NCI-H524 treated with DMSO at 0.1 percent for 48 hours (cell line): ENCODE data around the gene CARMIL3.
"Not testable (repeated sequence)": the region's sequence is repeated elsewhere in the genome, so short reads cannot be mapped to it uniquely, and the experiment has no call there.

Experiments used
- DNase-seq: peaks from one replicate; lab custom pipeline; 2025; lab: John Stamatoyannopoulos, UW

The CARMIL3 gene

GRCh38 chr14:24095271-24096068, 43.7 kb downstream of the CARMIL3 start:
- DNase-seq = no peak

GRCh38 chr14:24096545-24097181, 44.9 kb downstream of the CARMIL3 start:
- no peak for DNase-seq

GRCh38 chr14:24098229-24098926, 46.6 kb downstream of the CARMIL3 start:
- no peak for DNase-seq

- no peak for DNase-seq
Measured at GRCh38 chr14:24098927-24099813, 47.4 kb downstream of the CARMIL3 start.

GRCh38 chr14:24100197-24100981, 48.6 kb downstream of the CARMIL3 start:
- DNase-seq = no peak

DNA sequence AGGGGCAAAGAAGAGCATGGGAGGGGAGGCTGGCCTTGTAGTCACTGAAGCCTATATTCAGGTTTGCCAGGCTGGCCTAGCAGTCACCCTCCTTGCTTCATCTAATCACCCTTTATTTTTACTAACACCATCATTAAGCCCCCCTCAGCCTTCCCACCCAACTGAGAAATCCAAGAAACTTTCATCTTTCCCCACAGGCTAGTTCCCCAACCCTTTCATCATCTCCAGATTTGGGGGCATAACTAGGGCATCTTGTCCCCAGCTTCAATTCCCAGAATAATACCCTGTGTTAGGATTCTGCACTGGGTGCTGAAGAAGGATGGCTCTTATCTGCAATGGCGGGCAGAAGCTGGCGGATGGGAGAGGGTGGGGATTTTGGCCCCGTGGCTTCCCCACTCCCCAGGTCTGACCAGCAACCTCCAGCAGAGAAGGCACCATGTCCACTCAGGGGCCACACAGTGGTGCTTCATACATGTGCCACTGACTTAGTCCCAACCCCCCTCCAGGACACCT, 49.2 kb downstream of the CARMIL3 start:
- no peak for DNase-seq

- DNase-seq = no peak
Measured at GRCh38 chr14:24102357-24103048, 50.7 kb downstream of the CARMIL3 start.

GRCh38 chr14:24103451-24103850, 51.6 kb downstream of the CARMIL3 start:
- no peak for DNase-seq

DNA sequence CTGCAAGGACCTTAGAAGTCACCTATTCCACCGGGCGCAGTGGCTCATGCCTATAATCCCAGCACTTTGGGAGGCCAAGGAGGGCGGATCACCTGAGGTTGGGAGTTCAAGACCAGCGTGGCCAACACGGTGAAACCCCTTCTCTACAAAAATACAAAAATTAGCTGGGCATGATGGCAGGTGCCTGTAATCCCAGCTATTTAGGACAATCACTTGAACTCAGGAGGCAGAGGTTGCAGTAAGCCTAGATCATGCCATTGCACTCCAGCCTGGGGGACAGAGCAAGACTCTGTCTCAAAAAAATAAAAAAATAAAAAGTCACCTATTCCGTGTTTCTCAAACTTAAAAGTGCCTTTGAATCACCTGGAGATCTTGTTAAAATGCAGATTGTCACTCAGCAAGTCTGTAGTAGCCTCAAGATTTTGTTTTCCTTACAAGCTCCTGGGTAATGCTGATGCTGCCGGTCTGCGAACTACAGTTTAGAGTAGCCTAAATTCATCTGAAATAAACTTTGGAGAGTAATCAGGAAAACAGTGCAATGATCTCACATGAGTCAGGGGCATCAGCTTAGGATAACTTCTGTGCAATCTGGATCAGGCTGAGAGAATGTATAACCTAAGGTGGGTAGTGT, 53.9 kb downstream of the CARMIL3 start:
- DNase-seq = not testable (repeated sequence)

DNA sequence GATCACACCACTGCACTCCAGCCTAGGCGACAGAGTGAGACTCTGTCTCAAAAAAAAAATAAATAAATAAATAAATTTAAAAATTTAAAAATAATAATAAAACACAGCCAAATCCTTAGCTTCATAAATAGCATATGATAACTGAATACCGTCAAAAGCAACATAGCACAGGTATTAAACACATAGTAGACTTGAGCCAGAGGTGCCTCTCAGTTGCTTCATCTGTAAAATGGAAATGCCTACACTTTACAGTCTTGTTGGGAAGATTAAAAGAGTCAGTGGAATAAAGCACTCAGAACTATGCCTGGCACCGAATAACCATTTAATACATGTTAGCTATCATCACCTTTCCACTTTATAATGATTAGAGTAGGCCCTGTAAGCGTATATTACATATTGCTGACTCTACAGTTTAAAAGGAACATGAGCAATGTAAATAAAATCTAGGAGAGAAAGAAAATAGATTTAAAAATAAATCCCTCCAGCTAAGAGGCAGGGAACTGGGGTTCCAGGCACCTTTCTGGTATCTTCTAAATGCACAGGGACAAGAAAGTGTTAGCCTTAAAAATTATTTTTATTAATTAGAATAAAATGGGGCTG, 55.0 kb downstream of the CARMIL3 start:
- no peak for DNase-seq

- DNase-seq = no peak
Measured at GRCh38 chr14:24108336-24108874, 56.6 kb downstream of the CARMIL3 start.

- DNase-seq = no peak
Measured at GRCh38 chr14:24110060-24110459, 58.3 kb downstream of the CARMIL3 start.

GRCh38 chr14:24110523-24110922, 58.7 kb downstream of the CARMIL3 start:
- no peak for DNase-seq

GRCh38 chr14:24113379-24113800, 61.6 kb downstream of the CARMIL3 start:
- DNase-seq = no peak

GRCh38 chr14:24113801-24114531, 62.2 kb downstream of the CARMIL3 start:
- peak; percentile 84 for DNase-seq

DNA sequence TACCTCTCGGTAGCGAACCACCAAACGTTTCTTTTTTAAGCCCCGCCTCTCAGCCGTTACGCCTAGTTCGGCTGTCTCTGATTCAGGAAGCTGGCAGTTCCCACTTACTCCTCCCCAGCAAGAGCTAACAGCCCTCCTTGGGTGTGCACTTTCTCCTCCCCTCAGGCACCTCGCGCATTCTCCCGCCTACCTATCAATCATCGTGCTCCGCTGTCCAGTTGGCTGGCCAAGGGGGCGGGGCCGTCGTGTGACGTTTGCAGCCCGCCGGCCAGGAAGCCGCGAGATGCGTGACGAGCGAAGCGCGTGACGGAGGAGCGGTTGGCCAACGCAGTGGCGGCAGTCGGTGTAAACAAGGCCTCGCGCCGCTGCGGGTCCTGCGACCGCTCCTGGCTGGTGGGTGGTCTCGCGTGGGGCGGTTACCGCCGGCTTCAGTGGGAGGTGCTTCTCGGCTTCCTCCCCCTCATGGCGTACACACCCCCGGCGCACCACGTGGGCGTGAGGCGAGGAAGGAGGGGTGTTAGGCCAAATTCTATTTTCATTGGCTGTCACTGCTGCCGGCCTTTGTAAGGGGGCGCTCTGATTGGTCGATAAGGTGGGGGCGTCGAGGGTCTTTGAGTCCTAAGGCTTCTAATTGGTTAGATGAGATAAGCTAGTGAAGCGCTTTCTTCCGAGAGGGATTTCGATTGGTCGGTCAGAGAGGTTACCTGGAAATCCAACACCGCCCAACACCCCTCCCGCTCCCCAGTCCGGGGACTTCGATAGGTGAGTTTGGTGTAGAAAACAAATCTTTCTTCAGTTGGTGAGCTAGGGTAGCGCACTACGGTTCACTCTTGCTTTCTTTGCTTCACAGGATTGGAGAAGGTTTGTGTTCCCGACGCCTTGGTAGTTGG, 63.0 kb downstream of the CARMIL3 start, which contains the start of the genes DCAF11 and NRL:
Gene DCAF11 (plus strand): TSS at position 246 of the 890 bp plus-strand sequence. CDS start 818 bp downstream, outside the sequence.
Gene NRL (minus strand): TSS at position 418 of the 890 bp plus-strand sequence. CDS start 32,101 bp downstream, outside the sequence.
- DNase-seq = peak; percentile 100
